A549 (cell line): ENCODE data around the gene RHCG.

Source experiments
- CEBPB ChIP-seq, 2 experiments: fragments of >200 bp in 1 of 2; sonication (Bioruptor Twin) in 1 of 2; formaldehyde crosslinking in 1 of 2; IDR thresholded peaks; 2 replicates each; pipeline ENCODE4 v1.6.1; 2012 to 2016
- EP300 ChIP-seq, 2 experiments: fragments of >200 bp; sonication (Bioruptor Twin); formaldehyde crosslinking; IDR thresholded peaks; 2 replicates in 1 of 2; 3 replicates in 1 of 2; pipeline ENCODE4 v1.6.1; 2016 to 2017
- FOSL2 ChIP-seq, 2 experiments: fragments of 450-650 bp in 1 of 2; fragments of >200 bp in 1 of 2; sonication (Bioruptor Twin) in 1 of 2; formaldehyde crosslinking; IDR thresholded peaks; 2 replicates each; pipeline versions ENCODE4 v1.5.0 to v1.6.1; 2016 to 2020; ENCODE audit warnings: mild to moderate bottlenecking in 1 of 2, moderate library complexity in 1 of 2
- JUN ChIP-seq, 2 experiments: fragments of >200 bp; sonication (Bioruptor Twin); formaldehyde crosslinking; IDR thresholded peaks; 2 replicates in 1 of 2; 3 replicates in 1 of 2; pipeline ENCODE4 v1.6.1; 2016 to 2017
- NR3C1 ChIP-seq: fragments of >200 bp; sonication (Bioruptor Twin); formaldehyde crosslinking; IDR thresholded peaks from 3 replicates; pipeline ENCODE4 v1.6.1; 2017
- POLR2A ChIP-seq: IDR thresholded peaks from 2 replicates; pipeline ENCODE4 v1.6.1; 2012; ENCODE audit warnings: mild to moderate bottlenecking, low read length
- RAD21 ChIP-seq, 2 experiments: fragments of >200 bp in 1 of 2; sonication (Bioruptor Twin) in 1 of 2; formaldehyde crosslinking in 1 of 2; IDR thresholded peaks in 1 of 2; conservative IDR thresholded peaks in 1 of 2; 2 replicates in 1 of 2; 3 replicates in 1 of 2; pipeline ENCODE4 v1.6.1; 2012 to 2018; ENCODE audit warnings: inconsistent platforms in 1 of 2
- RCOR1 ChIP-seq: fragments of 150-350 bp; IDR thresholded peaks from 2 replicates; pipeline ENCODE4 v1.6.1; 2014; ENCODE audit warnings: antibody characterized with exemption, low read length, low read depth
- TP53 ChIP-seq: fragments of 250-450 bp; sonication (Bioruptor Pico); IDR thresholded peaks from 2 replicates; pipeline ENCODE4 v1.5.0; 2021; ENCODE audit warnings: mild to moderate bottlenecking, moderate library complexity
- TF ChIP-seq, protein P1 (sequence below): fragments of >200 bp; sonication (Bioruptor Twin); formaldehyde crosslinking; IDR thresholded peaks from 3 replicates; pipeline ENCODE4 v1.5.1; 2016
- TF ChIP-seq, protein P2 (sequence below): IDR thresholded peaks from 2 replicates; pipeline ENCODE4 v1.6.1; 2012

DNA sequence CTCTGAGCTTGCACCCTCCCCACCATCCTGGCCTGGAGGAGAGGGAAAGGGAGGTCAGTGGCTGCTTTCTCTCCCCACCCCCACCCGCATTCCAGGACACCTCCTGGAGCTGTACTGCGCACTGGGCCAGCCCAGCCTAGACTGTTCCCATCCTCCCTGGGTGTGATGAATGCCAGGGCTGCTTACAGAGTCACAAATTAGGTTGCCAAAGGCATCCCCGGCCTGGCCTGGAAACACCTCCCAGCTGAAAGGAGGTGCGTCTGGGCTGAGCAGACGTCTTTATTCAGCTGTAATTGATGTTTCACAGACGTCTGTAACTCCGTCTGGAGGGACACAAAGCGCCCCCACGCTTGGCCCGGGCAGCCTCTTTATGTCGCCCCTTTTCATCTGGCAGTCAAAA is 47.6 kb downstream of the RHCG start:
- TF ChIP-seq EP300 (IDR thresholded peaks at IDR 0.05) (no peak), CEBPB (IDR thresholded peaks at IDR 0.05) (no peak), POLR2A (no peak), NR3C1 (no peak), RAD21 (conservative IDR thresholded peaks at IDR 0.05 in 1 of 2, IDR thresholded peaks at IDR 0.05 in 1 of 2) (no peak), TP53 (CRISPR knock-in tag) (no peak), RCOR1 (no peak), FOSL2 (IDR thresholded peaks at IDR 0.05) (no peak), FOSL2 (CRISPR knock-in tag; IDR thresholded peaks at IDR 0.05) (no peak), JUN (IDR thresholded peaks at IDR 0.05) (no peak)
- TF ChIP-seq, protein P1, sequence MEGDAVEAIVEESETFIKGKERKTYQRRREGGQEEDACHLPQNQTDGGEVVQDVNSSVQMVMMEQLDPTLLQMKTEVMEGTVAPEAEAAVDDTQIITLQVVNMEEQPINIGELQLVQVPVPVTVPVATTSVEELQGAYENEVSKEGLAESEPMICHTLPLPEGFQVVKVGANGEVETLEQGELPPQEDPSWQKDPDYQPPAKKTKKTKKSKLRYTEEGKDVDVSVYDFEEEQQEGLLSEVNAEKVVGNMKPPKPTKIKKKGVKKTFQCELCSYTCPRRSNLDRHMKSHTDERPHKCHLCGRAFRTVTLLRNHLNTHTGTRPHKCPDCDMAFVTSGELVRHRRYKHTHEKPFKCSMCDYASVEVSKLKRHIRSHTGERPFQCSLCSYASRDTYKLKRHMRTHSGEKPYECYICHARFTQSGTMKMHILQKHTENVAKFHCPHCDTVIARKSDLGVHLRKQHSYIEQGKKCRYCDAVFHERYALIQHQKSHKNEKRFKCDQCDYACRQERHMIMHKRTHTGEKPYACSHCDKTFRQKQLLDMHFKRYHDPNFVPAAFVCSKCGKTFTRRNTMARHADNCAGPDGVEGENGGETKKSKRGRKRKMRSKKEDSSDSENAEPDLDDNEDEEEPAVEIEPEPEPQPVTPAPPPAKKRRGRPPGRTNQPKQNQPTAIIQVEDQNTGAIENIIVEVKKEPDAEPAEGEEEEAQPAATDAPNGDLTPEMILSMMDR = no peak
- TF ChIP-seq, protein P2, sequence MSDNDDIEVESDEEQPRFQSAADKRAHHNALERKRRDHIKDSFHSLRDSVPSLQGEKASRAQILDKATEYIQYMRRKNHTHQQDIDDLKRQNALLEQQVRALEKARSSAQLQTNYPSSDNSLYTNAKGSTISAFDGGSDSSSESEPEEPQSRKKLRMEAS = no peak
